HepG2 (cell line): ENCODE results near the gene C1orf74. TPM values are rescaled to one million over a fixed set of nuclear protein-coding genes. Genes with fewer than 3 reads are reported as not detected.
A peak's percentile ranks its signal among the peaks of the same experiment; 100 is the strongest.

Experiments
- CCDC6 ChIP-seq: sonication (generic); formaldehyde crosslinking; IDR thresholded peaks from 2 replicates; pipeline ENCODE4 v1.8.1; 2022; ENCODE audit warnings: mild to moderate bottlenecking, missing genetic modification reagents, moderate library complexity
- ERF ChIP-seq: IDR thresholded peaks from 2 replicates; pipeline ENCODE4 v1.6.1; 2018; ENCODE audit warnings: missing biosample characterization, missing genetic modification reagents
- HCFC1 ChIP-seq: fragments of 150-350 bp; IDR thresholded peaks from 2 replicates; pipeline ENCODE4 v1.6.1; 2014; ENCODE audit warnings: low read depth, low read length
- KLF15 ChIP-seq: sonication (generic); formaldehyde crosslinking; IDR thresholded peaks from 2 replicates; pipeline ENCODE4 v1.8.1; 2023; ENCODE audit warnings: borderline replicate concordance, mild to moderate bottlenecking, inconsistent platforms, missing genetic modification reagents, mixed read lengths
- NFKBIZ ChIP-seq: IDR thresholded peaks from 2 replicates; pipeline ENCODE4 v1.6.1; 2018; ENCODE audit warnings: missing genetic modification reagents, missing compliant biosample characterization
- NR2F1 ChIP-seq, 2 experiments: fragments of 450-650 bp in 1 of 2; formaldehyde crosslinking in 1 of 2; IDR thresholded peaks; 2 replicates each; pipeline versions ENCODE4 v1.5.0 to v1.6.1; 2016 to 2020; ENCODE audit warnings: mild to moderate bottlenecking in 1 of 2, missing compliant biosample characterization in 1 of 2, missing genetic modification reagents in 1 of 2, moderate library complexity in 1 of 2
- NRL ChIP-seq: sonication (generic); formaldehyde crosslinking; IDR thresholded peaks from 2 replicates; pipeline ENCODE4 v1.5.0; 2020; ENCODE audit warnings: missing genetic modification reagents, mild to moderate bottlenecking, moderate library complexity, borderline replicate concordance
- PPARG ChIP-seq: conservative IDR thresholded peaks from 2 replicates; pipeline ENCODE4 v1.6.1; 2016; ENCODE audit warnings: missing biosample characterization, missing genetic modification reagents
- RBFOX2 ChIP-seq: fragments of 200-400 bp; formaldehyde crosslinking; IDR thresholded peaks from 2 replicates; pipeline ENCODE4 v1.6.1; 2017; ENCODE audit warnings: low read depth, mild to moderate bottlenecking, low read length
- RCOR2 ChIP-seq: IDR thresholded peaks from 2 replicates; pipeline ENCODE4 v1.6.1; 2016; ENCODE audit warnings: missing biosample characterization, missing genetic modification reagents
- SATB2 ChIP-seq: sonication (generic); formaldehyde crosslinking; IDR thresholded peaks from 2 replicates; pipeline ENCODE4 v1.5.0; 2020; ENCODE audit warnings: missing genetic modification reagents
- SRSF9 ChIP-seq: fragments of 200-400 bp; formaldehyde crosslinking; IDR thresholded peaks from 2 replicates; pipeline ENCODE4 v1.6.1; 2018; ENCODE audit warnings: borderline replicate concordance, mild to moderate bottlenecking, low read depth, low read length; ENCODE audit not compliant: insufficient read depth, poor library complexity, severe bottlenecking
- TCF12 ChIP-seq, 2 experiments: fragments of 450-650 bp in 1 of 2; sonication (generic) in 1 of 2; formaldehyde crosslinking in 1 of 2; IDR thresholded peaks; 2 replicates each; pipeline versions ENCODE4 v1.6.1 to v1.8.0; 2017 to 2022; ENCODE audit warnings: antibody characterized with exemption in 1 of 2, mild to moderate bottlenecking in 1 of 2, missing genetic modification reagents in 1 of 2, moderate library complexity in 1 of 2
- ZNF10 ChIP-seq: sonication (generic); formaldehyde crosslinking; IDR thresholded peaks from 2 replicates; pipeline ENCODE4 v1.4.0; 2020; ENCODE audit warnings: mild to moderate bottlenecking, low read depth, missing genetic modification reagents, borderline replicate concordance
- ZNF205 ChIP-seq: IDR thresholded peaks from 2 replicates; pipeline ENCODE4 v1.6.1; 2018; ENCODE audit warnings: missing biosample characterization, missing genetic modification reagents
- ZNF207 ChIP-seq: fragments of 450-650 bp; IDR thresholded peaks from 2 replicates; pipeline ENCODE4 v1.6.1; 2016; ENCODE audit warnings: antibody characterized with exemption, borderline replicate concordance
- ZNF432 ChIP-seq: sonication (generic); formaldehyde crosslinking; IDR thresholded peaks from 2 replicates; pipeline ENCODE4 v1.5.0; 2020; ENCODE audit warnings: missing genetic modification reagents, mild to moderate bottlenecking, borderline replicate concordance
- ZNF460 ChIP-seq: sonication (generic); formaldehyde crosslinking; IDR thresholded peaks from 2 replicates; pipeline ENCODE4 v1.5.1; 2020; ENCODE audit warnings: missing genetic modification reagents, mild to moderate bottlenecking, borderline replicate concordance
- ZNF816 ChIP-seq: sonication (generic); formaldehyde crosslinking; IDR thresholded peaks from 2 replicates; pipeline ENCODE4 v1.8.0; 2022; ENCODE audit warnings: missing genetic modification reagents, mild to moderate bottlenecking, borderline replicate concordance
- ZNF839 ChIP-seq: sonication (generic); formaldehyde crosslinking; IDR thresholded peaks from 2 replicates; pipeline ENCODE4 v1.4.0; 2020; ENCODE audit warnings: missing genetic modification reagents, mild to moderate bottlenecking, borderline replicate concordance
- polyA plus RNA-seq, 8 experiments: library from polyadenylated mRNA; depleted of rRNA in 3 of 8; stranded (reverse) in 7 of 8; unstranded in 1 of 8; fragments of >200 nt; fragmentation: Illumina TruSeq in 4 of 8; extraction: Trizol in 4 of 8; gene quantifications; 2 replicates each; pipeline versions ENCODE4 v1.2.1 to v1.2.3, GENCODE V29; 2011 to 2016; ENCODE audit warnings: low read depth in 4 of 8, missing spikeins in 1 of 8, mixed read lengths in 1 of 8; ENCODE audit not compliant: insufficient read depth in 1 of 8
- total RNA-seq, 5 experiments: library from RNA; depleted of rRNA; stranded (reverse); fragments of >200 nt; fragmentation: Illumina TruSeq; extraction: Trizol; gene quantifications; 2 replicates each; pipeline ENCODE4 v1.2.3, GENCODE V29; 2016; ENCODE audit warnings: low read depth in 1 of 5
- TF ChIP-seq, protein P1 (sequence below): sonication (generic); formaldehyde crosslinking; IDR thresholded peaks from 2 replicates; pipeline ENCODE4 v1.4.0; 2020; ENCODE audit warnings: mild to moderate bottlenecking, missing genetic modification reagents
- TF ChIP-seq, protein P2 (sequence below): sonication (generic); formaldehyde crosslinking; IDR thresholded peaks from 2 replicates; pipeline ENCODE4 v1.4.0; 2020; ENCODE audit warnings: mild to moderate bottlenecking, missing genetic modification reagents
- TF ChIP-seq, protein P3 (sequence below): IDR thresholded peaks from 2 replicates; pipeline ENCODE4 v1.6.1; 2012; ENCODE audit warnings: low read length, improper control_type of control experiment

Gene C1orf74
- total and polyA plus RNA-seq, 2 of the 13 experiments (the other 11 are each of a cell fraction or from before 2014, with no cell fraction given), result 0.33 to 0.71 TPM

DNA sequence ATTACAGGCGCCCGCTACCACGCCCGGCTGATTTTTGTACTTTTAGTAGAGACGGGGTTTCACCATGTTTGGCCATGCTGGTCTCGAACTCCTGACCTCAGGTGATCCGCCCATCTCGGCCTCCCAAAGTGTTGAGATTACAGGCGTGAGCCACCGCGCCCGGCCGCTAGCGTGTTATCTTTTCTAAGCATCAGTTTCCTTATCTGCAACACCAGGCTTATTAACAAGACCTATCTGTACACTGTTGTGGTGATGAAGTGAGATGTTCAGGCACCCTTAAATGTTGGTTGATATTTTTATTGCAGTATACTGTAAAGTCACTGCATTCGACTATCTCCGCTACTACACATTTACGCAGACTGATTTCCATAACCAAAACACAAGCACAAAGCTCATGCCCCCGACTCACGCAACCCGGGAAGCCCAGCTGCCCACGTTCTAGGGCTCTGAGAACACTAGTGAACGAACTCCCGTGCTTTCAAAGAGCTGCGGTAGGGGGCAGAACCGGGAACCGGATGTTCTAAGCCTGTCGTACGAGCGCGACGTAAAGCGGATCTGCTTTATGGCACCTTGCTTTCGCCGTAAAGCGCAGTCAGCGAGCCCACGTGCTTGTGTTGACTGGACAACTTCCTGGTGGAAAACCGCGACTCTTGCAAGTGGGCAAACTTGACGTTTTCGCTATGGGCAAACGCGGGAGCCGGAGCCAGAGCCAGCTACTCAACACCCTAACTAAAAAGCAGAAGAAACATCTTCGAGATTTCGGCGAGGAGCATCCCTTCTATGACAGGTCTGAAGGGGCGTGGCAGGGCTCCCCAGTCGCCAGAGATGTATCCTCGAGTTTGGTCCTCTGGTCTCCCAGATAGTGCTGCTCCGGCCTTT, 43.3 kb upstream of the C1orf74 start, which contains the start of gene UTP25 (continued):
- TF ChIP-seq HCFC1, result peak; percentile 66; the same call in 1 of the 2 replicates
- peak; percentile 61; the same call in 1 of the 2 replicates for TF ChIP-seq ERF (CRISPR knock-in tag)
- peak; percentile 65 for TF ChIP-seq RBFOX2
- 0 out of 2 replicates have a peak, but pooled peaks have one; percentile 54 for TF ChIP-seq PPARG (CRISPR knock-in tag)
- no peak for TF ChIP-seq KLF15 (CRISPR knock-in tag)
- TF ChIP-seq, protein P1, sequence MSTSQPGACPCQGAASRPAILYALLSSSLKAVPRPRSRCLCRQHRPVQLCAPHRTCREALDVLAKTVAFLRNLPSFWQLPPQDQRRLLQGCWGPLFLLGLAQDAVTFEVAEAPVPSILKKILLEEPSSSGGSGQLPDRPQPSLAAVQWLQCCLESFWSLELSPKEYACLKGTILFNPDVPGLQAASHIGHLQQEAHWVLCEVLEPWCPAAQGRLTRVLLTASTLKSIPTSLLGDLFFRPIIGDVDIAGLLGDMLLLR, result peak; percentile 99; the same call in 1 of the 2 replicates
- TF ChIP-seq SRSF9, result no peak
- TF ChIP-seq ZNF839 (CRISPR knock-in tag), result no peak
- TF ChIP-seq ZNF10, result no peak
- TF ChIP-seq TCF12 (IDR thresholded peaks at IDR 0.05), result no peak
- TF ChIP-seq TCF12 (CRISPR knock-in tag; IDR thresholded peaks at IDR 0.05), result no peak
- TF ChIP-seq ZNF432 (CRISPR knock-in tag), result no peak
- no peak for TF ChIP-seq NR2F1 (CRISPR knock-in tag; IDR thresholded peaks at IDR 0.05)
- TF ChIP-seq NRL (CRISPR knock-in tag), result no peak; the same call in 1 of the 2 replicates
- no peak; the same call in 1 of the 2 replicates for TF ChIP-seq NFKBIZ (CRISPR knock-in tag)
- TF ChIP-seq ZNF205 (CRISPR knock-in tag), result peak; percentile 54; the same call in 1 of the 2 replicates
- TF ChIP-seq ZNF207, result no peak
- no peak for TF ChIP-seq ZNF816 (CRISPR knock-in tag)
- no peak for TF ChIP-seq SATB2 (CRISPR knock-in tag)
- TF ChIP-seq ZNF460 (CRISPR knock-in tag), result no peak
- TF ChIP-seq, protein P2, sequence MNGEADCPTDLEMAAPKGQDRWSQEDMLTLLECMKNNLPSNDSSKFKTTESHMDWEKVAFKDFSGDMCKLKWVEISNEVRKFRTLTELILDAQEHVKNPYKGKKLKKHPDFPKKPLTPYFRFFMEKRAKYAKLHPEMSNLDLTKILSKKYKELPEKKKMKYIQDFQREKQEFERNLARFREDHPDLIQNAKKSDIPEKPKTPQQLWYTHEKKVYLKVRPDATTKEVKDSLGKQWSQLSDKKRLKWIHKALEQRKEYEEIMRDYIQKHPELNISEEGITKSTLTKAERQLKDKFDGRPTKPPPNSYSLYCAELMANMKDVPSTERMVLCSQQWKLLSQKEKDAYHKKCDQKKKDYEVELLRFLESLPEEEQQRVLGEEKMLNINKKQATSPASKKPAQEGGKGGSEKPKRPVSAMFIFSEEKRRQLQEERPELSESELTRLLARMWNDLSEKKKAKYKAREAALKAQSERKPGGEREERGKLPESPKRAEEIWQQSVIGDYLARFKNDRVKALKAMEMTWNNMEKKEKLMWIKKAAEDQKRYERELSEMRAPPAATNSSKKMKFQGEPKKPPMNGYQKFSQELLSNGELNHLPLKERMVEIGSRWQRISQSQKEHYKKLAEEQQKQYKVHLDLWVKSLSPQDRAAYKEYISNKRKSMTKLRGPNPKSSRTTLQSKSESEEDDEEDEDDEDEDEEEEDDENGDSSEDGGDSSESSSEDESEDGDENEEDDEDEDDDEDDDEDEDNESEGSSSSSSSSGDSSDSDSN (CRISPR knock-in tag), result no peak; the same call in 1 of the 2 replicates
- TF ChIP-seq RCOR2 (CRISPR knock-in tag), result no peak
- TF ChIP-seq, protein P3, sequence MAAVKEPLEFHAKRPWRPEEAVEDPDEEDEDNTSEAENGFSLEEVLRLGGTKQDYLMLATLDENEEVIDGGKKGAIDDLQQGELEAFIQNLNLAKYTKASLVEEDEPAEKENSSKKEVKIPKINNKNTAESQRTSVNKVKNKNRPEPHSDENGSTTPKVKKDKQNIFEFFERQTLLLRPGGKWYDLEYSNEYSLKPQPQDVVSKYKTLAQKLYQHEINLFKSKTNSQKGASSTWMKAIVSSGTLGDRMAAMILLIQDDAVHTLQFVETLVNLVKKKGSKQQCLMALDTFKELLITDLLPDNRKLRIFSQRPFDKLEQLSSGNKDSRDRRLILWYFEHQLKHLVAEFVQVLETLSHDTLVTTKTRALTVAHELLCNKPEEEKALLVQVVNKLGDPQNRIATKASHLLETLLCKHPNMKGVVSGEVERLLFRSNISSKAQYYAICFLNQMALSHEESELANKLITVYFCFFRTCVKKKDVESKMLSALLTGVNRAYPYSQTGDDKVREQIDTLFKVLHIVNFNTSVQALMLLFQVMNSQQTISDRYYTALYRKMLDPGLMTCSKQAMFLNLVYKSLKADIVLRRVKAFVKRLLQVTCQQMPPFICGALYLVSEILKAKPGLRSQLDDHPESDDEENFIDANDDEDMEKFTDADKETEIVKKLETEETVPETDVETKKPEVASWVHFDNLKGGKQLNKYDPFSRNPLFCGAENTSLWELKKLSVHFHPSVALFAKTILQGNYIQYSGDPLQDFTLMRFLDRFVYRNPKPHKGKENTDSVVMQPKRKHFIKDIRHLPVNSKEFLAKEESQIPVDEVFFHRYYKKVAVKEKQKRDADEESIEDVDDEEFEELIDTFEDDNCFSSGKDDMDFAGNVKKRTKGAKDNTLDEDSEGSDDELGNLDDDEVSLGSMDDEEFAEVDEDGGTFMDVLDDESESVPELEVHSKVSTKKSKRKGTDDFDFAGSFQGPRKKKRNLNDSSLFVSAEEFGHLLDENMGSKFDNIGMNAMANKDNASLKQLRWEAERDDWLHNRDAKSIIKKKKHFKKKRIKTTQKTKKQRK, result no peak
- peak; percentile 53; the same call in 1 of the 2 replicates for TF ChIP-seq CCDC6
